NCI-H1436 (cell line): ENCODE results near the gene FHAD1.
"Not testable (repeated sequence)": the region's sequence is repeated elsewhere in the genome, so short reads cannot be mapped to it uniquely, and the experiment has no call there.

ENCODE experiments used
- DNase-seq: peaks from one replicate; lab custom pipeline; 2025; lab: John Stamatoyannopoulos, UW

FHAD1 gene

GRCh38 chr1:15305468-15305770 lies 58.4 kb downstream of the FHAD1 start:
- DNase-seq: no peak

DNA sequence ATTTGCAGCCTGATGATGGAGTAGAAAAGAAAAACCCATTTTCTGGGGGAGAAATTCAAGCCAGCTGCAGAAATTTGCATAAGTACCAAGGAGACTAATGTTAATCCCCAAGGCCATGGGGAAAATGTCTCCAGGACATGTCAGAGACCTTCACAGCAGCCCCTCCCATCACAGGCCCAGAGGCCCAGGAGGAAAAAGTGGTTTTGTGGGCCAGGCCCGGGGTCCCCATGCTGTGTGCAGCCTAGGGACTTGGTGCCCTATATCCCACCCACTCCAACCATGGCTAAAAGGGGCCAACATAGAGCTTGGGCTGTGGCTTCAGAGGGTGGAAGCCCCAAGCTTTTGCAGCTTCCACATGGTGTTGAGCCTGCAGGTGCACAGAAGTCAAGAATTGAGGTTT lies 59.3 kb downstream of the FHAD1 start:
- DNase-seq: not testable (repeated sequence)

DNA sequence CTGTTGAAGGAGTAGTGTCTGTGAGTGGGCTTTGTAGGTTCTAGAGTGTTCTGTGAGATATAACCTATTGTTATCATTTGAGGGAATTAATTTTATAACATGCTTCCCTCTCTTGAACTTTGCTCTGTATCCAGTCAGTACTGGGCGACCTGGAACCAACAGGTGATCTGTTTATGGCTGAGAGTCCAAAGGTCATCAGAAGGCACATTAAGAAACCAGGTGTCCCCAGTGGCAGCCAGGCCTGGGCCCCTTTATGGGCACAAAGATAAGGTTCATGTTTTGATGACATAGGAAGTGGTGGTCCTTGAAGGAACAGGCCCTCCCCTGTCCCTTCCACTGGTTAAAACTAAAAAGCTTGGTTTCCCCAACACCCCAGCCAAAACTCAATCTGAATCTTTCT lies 61.1 kb downstream of the FHAD1 start:
- DNase-seq: no peak

DNA sequence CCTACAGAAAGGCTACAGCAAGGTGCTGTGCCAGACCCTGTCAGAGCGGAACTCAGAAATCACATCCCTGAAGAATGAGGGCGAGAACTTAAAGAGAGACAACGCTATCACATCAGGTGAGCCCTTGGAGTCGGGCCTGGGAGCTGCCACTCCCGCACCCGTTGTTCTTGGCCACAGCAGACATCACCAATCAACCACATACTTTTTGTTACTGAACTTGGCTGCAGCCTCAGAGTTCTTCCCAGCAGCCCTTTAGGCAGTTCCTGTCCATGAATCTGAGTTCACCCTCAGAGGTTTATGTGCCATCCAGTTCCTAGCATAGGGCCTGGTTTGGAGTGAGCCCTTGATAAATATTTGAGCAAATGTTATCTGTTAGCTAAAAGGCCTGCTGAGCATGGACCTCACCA lies 61.6 kb downstream of the FHAD1 start:
- DNase-seq: no peak

DNA sequence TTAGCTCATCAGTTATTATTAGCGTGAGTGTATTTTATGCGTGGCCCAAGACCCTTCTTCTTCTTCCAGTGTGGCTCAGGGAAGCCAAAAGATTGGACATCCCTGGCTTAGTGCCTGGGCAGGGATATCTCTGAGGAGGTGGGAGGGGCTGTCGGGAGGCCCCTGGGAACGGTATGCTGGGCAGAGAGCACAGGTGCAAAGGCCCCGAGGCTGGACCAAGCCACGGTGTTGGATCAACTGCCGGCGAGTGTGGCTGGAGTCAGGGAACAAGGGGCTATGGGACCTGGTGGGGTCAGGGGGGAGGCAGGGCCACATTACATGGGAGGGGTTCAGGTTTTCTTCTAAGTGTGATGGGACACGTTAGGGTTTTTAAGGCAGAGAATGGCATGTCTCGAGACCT lies 62.7 kb downstream of the FHAD1 start:
- DNase-seq: no peak

GRCh38 chr1:15310544-15310943 lies 63.5 kb downstream of the FHAD1 start:
- DNase-seq: no peak

DNA sequence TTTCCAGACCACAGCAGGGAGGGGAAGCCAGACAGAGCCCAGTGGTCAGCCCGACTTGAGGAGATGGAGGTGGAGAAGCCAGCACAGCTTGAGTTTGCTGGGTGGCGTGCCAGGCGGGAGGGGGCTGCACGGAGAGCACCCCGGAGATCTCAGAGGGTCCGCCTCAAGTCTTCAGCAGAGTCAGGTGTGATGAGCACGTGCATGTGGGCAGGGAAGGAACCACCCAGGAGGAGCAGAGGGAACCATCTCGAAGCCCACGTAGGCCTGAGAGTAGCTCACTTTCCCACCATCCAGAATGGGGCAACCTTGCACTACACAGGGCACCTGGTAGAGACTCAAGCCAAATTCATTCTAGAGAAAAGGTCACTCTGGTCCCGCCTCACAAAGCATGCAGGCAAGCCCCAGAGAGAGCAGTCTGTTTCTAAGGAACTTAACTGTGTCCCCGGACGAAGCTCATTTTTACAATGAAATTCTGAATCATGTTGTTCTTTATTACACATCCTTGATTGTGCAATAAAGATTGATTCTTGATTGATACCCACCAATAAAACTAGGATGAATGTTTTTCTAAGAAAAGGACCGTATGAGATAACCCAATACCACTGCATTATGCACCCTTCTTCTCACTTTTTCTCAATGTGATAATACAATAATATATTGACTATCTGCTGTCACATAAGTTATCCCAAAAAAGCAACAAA lies 64.2 kb downstream of the FHAD1 start:
- DNase-seq: no peak

DNA sequence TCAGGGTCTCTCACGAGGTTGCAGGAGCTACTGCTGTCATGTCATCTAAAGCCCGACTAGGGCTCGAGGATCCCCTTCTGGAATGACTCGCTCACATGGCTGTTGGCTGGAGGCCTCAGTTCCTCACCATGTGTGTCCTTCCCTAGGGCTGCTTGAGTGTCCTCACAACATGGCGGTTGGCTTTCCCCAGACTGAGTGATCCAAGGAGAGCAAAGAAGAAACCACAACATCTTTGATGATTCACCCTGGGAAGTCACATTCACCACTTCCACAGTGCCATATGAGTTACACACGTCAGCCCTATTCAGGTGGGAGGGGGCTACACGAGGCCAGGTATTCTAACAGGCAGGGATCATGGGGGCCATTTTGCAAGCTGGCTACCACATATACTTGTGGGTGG lies 64.9 kb downstream of the FHAD1 start:
- DNase-seq: no peak

DNA sequence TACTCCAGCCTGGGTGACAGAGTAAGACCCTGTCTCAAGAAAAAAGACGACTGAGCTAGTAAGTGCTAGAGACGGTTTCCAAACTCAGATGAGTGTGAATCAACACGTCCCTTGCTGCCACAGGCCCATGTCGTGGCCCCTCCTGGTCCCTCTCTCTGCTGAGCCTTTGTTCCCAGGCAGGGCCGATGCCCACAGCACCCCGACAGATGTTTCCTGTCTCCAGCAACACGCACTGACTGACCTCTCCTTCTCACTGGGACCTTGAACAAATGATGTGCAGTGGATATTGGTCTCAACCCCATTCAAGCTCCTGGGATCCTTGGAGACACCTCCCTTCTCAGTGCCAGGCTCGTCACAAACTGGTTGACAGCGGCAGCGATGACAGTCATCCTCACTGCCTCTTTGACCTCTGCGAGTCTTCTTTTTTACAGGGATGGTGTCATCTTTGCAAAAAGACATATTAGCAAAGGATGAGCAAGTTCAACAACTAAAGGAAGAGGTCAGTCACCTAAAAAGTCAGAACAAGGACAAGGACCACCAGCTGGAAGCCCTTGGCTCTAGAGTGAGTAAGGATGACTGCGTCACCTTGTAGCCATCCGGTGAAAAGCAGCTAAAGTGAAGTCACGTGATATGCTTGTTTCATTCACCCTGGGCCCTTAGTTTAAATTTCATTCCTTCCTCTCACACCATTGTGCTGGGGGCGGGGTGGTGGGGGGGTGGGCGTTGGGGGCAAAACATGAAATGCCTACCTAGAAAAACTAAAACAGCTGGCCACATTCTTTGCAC lies 65.8 kb downstream of the FHAD1 start:
- no peak for DNase-seq

DNA sequence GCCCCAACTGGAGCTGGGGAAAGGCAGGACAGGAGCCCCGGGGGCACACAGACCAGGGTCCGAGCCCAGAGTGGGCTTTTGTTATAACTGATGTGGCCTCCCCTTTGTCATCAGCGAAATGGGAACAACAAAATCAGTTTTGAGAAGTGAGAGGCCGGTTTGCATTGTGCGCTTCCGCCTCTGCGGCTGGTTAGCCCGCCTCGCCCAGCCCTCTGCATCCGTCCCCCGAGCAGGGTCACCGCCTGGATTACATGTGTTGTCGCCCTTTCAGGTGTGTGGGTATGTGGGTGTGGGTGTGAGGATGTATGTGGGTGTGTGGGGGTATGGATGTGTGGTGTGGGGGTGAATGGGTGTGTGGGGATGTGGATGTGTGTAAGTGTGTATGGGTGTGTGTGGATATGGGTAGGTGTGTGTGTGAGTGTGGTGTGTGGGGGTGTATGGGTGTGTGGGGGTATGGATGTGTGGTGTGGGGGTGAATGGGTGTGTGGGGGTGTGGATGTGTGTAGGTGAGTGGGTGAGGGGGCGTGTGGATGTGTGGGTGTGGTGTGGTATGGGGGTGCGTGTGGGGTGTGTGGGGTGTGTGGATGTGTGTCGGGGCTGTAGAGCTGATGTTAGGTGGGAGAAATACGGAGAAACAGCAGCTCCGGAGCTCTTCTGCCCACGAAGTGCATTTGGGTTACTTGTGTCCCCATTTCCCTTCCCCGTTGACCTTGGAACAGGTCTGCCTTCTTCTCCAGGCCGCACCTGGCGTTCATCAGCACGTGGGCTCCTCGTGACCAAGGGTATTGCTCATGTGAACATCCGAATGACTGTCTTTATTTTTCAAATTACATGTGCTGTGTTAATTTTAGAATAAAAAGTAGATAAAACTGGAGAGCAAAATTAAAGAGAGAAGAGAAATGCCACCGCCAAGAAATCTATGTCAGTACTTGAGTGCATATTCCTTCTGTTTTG lies 67.6 kb downstream of the FHAD1 start:
- no peak for DNase-seq

GRCh38 chr1:15315815-15316214 lies 68.8 kb downstream of the FHAD1 start:
- DNase-seq: no peak

- DNase-seq: no peak
These were observed 69.5 kb downstream of the FHAD1 start for GRCh38 chr1:15316510-15316909.

GRCh38 chr1:15320267-15320666 lies 73.2 kb downstream of the FHAD1 start:
- DNase-seq: no peak

DNA sequence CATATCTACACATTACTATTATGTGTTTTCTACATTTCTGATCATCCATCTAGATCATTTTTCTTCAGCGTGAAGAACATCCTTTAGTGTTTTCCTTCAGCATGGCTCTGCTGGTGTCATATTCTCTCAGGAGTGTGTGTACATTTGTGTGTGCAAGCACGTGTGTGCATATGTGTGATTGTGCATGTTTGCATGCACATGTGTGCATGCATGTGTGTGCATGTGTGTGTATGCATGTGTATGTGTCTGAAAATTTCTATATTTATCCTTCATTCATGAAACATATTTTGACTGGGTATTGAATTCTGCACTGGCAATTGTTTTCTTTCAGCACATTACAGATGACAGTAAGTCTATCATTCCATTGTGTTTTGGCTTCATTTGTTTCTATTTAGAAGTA lies 74.6 kb downstream of the FHAD1 start:
- DNase-seq: no peak

DNA sequence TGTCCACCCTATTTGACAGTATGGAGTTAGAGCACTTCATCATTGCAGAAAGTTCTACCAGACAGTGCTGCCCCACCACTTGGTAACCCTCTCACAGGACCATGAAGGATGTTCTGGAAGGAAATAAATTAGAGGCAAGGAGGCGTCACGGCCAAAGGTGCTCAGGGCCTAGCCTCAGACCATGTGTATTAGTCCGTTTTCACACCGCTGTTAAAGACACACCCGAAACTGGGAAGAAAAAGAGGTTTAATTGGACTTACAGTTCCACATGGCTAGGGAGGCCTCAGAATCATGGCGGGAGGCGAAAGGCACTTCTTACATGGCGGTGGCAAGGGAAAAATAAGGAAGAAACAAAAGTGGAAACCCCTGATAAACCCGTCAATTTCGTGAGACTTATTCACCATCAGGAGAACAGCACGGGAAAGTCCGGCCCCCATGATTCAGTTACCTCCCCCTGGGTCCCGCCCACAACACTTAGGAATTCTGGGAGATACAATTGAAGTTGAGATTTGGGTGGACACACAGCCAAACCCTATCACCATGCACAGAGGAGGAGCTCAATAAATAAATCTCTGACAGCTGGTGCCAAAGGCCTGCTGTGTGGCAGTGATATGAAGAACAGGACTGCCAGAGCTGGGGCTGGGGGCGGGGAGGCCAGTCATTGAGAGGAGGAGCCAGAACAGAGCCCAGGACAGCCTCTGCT lies 75.8 kb downstream of the FHAD1 start:
- DNase-seq: no peak

DNA sequence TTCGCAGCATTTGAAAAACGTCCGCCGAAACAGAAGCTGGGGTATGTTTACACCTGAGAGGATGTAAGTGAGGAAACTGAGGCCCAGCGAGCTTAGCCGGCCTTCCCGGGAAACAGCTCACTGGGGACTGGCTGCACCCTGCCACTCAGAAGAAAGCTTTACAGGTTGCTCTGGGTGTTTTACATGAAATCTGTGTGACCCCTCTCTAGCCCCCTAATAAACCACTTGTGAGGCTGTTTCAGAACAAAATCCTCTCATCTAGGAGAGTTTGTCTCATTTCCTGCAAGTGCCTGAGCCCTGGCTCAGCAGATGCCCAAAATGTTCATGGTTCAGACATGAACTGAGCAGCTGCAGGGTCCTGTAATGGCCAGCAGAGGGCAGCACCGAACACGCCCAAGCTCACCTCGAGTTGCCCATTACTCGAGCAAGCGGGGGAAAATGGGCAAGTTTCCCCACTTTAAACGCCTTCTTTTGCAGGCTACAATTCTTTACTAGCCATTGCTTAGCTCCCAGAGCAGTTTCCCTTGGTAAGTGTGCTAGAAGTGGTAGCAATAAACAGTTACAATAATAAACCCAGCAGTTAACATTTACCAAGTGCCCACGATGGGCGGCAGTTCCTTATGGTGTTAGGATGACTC lies 76.4 kb downstream of the FHAD1 start:
- DNase-seq: peak; percentile 73

DNA sequence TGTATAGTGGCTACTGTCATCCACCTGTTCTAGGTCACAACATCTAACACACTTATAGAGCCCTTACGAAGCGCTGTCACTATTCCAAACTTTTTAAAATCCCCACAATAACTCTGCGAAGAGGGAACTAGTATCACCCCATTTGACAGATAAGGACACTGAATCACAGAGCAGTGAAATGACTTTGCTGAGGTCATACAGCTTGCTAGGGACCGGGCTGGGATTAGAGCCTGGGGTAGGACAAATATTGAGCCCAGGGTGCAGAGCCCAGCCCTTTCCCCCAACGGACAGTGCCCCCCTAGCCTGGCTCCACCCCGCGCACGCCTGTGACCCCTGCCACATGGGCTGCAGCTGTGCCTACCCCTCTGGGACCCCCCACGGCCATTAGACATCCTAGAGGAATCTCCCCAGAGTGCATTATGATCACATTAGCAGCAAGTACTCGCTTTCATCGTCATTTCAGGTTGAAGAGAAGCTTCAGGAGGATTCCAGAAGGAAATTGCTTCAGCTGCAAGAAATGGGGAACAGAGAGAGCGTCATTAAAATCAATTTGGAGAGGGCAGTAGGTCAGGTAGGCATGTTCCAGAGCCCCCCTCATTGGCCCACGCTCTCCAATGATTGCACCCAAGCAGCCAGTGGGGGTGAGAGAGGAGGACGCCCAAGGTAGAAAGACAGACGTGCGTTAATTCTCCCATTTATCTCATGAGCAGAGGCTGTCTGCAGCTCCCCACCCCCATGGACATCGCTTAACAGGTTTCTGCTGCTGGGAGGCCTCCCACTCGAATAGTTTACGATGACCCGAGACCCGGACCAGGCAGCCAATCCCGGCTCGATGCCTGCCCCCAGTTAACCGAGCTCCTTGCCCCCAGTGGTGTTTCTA lies 77.2 kb downstream of the FHAD1 start:
- no peak for DNase-seq

DNA sequence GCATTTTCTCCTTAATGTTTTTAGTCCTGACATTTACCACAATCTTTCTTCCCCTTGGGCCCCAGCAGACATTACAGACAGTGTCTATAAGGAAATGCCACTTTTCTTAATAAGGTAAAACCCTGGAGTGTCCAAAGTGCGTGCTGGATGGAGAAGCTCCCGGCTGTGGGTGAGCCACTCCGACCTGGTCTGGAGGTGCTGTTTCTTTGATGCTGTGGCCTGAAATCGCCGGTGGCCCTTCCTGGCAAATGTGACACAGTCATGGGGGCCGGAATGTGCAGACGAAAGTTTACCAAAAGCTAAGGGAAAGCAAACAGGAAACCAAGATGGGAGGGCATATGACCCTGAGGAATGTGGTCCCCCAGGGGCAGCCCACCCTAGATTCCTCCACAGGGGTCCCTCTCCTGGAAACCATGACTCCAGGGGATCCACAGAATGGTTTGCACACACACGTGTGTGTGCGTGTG lies 77.9 kb downstream of the FHAD1 start:
- DNase-seq: no peak

DNA sequence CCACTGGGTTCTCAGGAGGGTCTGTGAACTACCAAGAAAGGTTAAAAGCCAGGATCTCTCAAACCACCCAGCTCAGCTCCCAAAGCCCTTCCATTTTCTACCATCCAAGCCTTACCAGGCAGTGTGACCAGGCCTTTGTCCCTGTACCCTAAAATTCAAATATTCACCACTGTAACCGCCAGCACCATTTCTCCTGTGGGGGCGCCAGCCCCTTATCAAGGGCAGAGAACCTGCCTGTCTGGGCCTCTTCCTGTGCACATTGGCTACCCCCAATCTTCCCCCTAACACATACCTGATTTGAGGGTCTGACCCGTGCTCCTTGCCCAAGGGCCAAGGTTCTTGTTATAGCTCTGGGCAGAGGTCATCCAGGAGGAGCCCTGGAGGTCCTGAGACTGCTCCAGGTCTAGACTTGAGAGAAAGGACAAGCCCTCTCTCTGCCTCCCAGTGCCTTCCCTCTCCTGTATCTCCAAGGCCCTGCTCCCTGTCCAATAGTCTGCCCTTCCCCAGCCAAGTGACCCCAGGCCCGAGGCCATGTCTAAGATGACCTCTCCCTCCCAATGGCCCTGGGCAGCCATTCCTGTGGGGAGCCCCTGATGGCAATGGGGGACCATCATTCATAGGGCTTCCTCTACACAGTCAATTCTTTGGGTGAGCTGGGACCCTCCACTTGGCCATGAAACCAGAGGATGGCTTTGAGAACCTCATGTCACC lies 78.5 kb downstream of the FHAD1 start:
- DNase-seq: no peak
